ENCODE data around the gene RAN.

Gene RAN

GRCh38 chr12:130917607-130918006, 45.7 kb downstream of the RAN start:
- Mint-ChIP-seq H3K4me1 (peaks cover 7 to 8% of the 10 kb centered on the region in 2 donors), H3K9me3 (peaks cover 0 to 4% of the 10 kb centered on the region in 2 donors), H3K4me3 (no peak overlapping the region), H3K27me3 (peaks cover 37 to 75% of the 10 kb centered on the region in 2 donors), H3K27ac (no peak overlapping the region), H3K36me3 (peaks cover 0 to 3% of the 10 kb centered on the region in 2 donors)
- ATAC-seq (replicated peaks) (no peak), DNase-seq (no peak)

DNA sequence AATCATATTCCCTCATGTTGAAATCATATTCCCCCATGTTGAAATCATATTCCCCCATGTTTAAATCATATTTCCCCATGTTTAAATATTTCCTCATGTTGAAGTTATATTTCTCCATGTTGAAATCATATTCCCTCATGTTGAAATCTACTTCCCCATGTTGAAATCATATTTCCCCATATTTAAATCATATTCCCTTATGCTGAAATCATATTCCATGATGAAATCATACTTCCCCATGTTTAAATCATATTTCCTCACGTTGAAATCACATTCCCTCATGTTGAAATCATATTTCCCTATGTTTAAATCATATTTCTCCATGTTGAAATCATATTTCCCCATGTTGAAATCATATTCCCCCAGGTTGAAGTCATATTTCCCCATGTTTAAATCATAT, 47.2 kb downstream of the RAN start:
- Mint-ChIP-seq H3K9me3 (peaks cover 0 to 4% of the 10 kb centered on the region in 2 donors), H3K36me3 (peaks cover 0 to 3% of the 10 kb centered on the region in 2 donors), H3K27me3 (peaks cover 37 to 69% of the 10 kb centered on the region in 2 donors), H3K4me1 (peaks cover 7 to 8% of the 10 kb centered on the region in 2 donors), H3K27ac (no peak overlapping the region), H3K4me3 (no peak overlapping the region)
- ATAC-seq (replicated peaks) = no peak
- no peak for DNase-seq

GRCh38 chr12:130920119-130920703, 48.3 kb downstream of the RAN start:
- Mint-ChIP-seq H3K27me3 (peaks cover 38 to 75% of the 10 kb centered on the region in 2 donors), H3K27ac (no peak overlapping the region), H3K4me3 (no peak overlapping the region), H3K36me3 (peaks cover 0 to 3% of the 10 kb centered on the region in 2 donors), H3K9me3 (peaks cover 0 to 4% of the 10 kb centered on the region in 2 donors), H3K4me1 (peaks cover 7 to 8% of the 10 kb centered on the region in 2 donors)
- ATAC-seq (replicated peaks) (no peak), DNase-seq (no peak)

DNA sequence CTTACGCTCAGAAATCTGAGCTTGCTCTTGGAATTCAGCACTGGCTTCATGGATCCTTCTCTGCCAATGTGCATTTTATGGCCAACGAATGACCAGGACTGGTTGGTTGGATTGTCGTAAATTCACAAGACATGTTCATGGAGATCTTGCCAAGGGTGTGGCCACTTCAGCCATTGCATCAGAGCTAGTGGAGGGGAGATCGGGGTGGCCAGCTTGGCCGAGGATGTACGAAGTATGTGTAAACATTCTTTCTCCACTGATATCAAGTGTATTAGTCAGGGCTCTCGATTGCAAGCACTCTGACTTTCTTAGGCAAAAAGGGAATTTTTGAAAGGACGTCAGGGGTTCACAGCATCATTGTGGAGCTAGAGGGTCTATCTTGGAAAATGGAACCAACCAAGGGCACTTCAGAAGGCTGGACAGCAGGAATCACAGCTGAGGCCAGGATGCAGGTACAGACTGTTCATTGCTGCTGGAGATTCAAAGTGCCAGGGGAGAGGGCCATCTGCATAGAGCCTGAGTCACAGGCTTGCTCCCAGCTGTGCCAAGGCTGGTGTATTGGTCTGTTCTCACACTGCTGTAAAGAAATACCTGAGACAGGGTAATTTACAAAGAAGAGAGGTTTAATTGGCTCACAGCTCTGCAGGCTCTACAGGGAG, 49.0 kb downstream of the RAN start:
- no peak overlapping the region for H3K27ac Mint-ChIP-seq
- ATAC-seq (replicated peaks) (no peak), DNase-seq (no peak)
- peaks cover 0 to 4% of the 10 kb centered on the region in 2 donors for H3K9me3 Mint-ChIP-seq
- peaks cover 0 to 3% of the 10 kb centered on the region in 2 donors for H3K36me3 Mint-ChIP-seq
- peaks cover 44 to 76% of the 10 kb centered on the region in 2 donors for H3K27me3 Mint-ChIP-seq
- no peak overlapping the region for H3K4me3 Mint-ChIP-seq
- H3K4me1 Mint-ChIP-seq = peaks cover 7 to 8% of the 10 kb centered on the region in 2 donors

DNA sequence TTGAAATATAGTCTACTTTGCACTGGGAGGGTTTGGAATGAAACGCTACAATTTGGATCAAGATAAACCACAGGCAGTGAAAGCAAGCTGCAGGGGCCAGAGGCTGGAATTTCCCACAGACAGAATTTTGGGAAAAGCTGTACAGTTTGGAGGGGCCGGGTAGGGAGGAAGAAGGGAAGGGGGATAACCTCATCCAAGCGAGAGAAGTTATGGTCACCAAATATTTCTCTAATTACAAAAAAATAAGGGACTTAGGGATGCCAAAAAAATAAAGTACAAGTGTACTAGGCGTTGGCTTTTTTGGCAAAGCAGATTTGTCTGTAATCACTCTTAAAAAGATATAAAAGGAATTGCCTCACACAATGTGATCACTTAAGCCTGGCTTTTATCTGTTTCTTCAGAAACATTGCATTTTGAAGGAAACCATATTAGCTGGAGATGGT, 50.7 kb downstream of the RAN start:
- Mint-ChIP-seq H3K4me1 (no peaks in the 10 kb centered on the region), H3K27ac (no peak overlapping the region), H3K4me3 (no peak overlapping the region), H3K9me3 (peaks cover 0 to 4% of the 10 kb centered on the region in 2 donors), H3K36me3 (peaks cover 0 to 3% of the 10 kb centered on the region in 2 donors), H3K27me3 (peaks cover 45 to 73% of the 10 kb centered on the region in 2 donors)
- DNase-seq (no peak), ATAC-seq (replicated peaks) (no peak)

DNA sequence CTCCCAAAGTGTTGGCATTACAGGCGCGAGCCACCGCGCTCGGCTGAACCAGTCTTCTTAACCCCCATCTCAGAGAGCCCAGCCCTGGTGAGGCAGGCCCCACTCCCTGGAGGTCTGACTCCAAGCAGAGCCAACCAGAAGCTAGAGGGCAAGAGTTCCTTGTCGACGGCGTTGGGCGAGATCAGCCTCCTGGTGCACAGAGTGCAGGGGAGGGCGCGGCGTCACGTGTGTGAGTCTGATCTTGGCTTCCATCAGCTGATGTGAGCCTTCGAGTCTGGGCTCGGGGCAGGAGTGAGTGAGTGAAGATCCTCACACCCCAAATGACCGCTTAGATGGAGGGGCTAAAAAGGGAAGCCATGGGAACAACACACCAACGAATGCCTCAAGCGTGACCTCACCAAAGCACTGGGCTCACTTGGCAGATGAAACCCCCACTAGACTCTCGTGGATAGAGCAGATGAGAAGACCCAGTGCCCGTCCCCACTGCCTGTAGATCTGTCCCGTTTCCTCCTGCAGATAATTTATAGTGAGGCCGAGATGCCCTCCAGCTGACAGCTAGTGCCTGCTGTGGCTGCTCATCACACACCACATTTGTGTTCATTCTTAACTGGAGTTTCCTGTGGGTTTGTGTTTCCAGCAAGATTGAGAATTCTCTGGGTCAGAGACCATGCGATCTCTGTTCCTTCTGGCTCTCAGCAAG, 53.2 kb downstream of the RAN start:
- Mint-ChIP-seq H3K27me3 (peaks cover 44 to 74% of the 10 kb centered on the region in 2 donors), H3K4me3 (no peak overlapping the region), H3K27ac (no peak overlapping the region), H3K4me1 (no peaks in the 10 kb centered on the region), H3K36me3 (peaks cover 0 to 3% of the 10 kb centered on the region in 2 donors), H3K9me3 (peaks cover 0 to 4% of the 10 kb centered on the region in 2 donors)
- DNase-seq (no peak), ATAC-seq (replicated peaks) (no peak)

DNA sequence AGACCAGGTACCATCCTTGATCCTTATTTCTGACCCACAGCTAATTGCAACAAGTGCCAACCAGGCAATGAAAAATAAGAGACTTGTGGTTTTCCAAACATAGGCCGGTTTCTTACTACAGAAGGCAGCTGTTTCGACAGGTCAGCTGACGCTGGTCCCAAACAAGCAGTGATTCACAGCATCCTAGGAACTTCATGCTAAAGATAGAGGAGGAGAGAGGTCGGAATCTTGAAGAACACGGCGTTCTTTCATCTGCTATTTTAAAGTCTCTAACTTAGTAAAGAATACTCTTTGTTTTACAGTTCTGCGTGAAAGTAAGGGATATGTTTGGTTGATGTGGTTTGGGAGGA, 53.8 kb downstream of the RAN start:
- peaks cover 0 to 3% of the 10 kb centered on the region in 2 donors for H3K36me3 Mint-ChIP-seq
- H3K9me3 Mint-ChIP-seq = peaks cover 0 to 4% of the 10 kb centered on the region in 2 donors
- ATAC-seq (replicated peaks) = no peak
- DNase-seq = no peak
- no peaks in the 10 kb centered on the region for H3K4me1 Mint-ChIP-seq
- no peak overlapping the region for H3K4me3 Mint-ChIP-seq
- H3K27me3 Mint-ChIP-seq = peaks cover 39 to 71% of the 10 kb centered on the region in 2 donors
- H3K27ac Mint-ChIP-seq = no peak overlapping the region

Data from stimulated activated naive B cell treated with anti-CD40 and anti-IgM and Interleukin-4, amounts not matched to agents 10 μg/mL and 1 μg/mL and 100 μg/mL, for 72 hours (primary cell).